NT2/D1 (cell line): ENCODE results near the gene ZNF808.
A peak's percentile ranks its signal among the peaks of the same experiment; 100 is the strongest.
"Not testable (repeated sequence)": the region's sequence is repeated elsewhere in the genome, so short reads cannot be mapped to it uniquely, and the experiment has no call there.

Source experiments
- DNase-seq: peaks from one replicate; pipeline ENCODE4 v3.0.0-alpha.2; 2011; ENCODE audit warnings: low read depth, low spot score
- H3K27me3 ChIP-seq: 2 replicates; pipeline ENCODE4 v1.6.0; 2011; ENCODE audit warnings: mild to moderate bottlenecking; ENCODE audit not compliant: insufficient read length, insufficient read depth
- H3K36me3 ChIP-seq: 2 replicates; pipeline ENCODE4 v1.6.1; 2011; ENCODE audit warnings: mild to moderate bottlenecking, low read length, mixed read lengths; ENCODE audit not compliant: insufficient read depth, insufficient read length
- H3K4me1 ChIP-seq: 2 replicates; pipeline ENCODE4 v1.5.1; 2011; ENCODE audit not compliant: insufficient read depth, insufficient read length
- H3K4me3 ChIP-seq: 2 replicates; pipeline ENCODE4 v1.5.1; 2011; ENCODE audit warnings: low read depth; ENCODE audit not compliant: insufficient read length
- H3K9ac ChIP-seq: 2 replicates; pipeline ENCODE4 v1.6.0; 2011; ENCODE audit warnings: low read depth; ENCODE audit not compliant: insufficient read length
- H3K9me3 ChIP-seq: 2 replicates; pipeline ENCODE4 v1.5.1; 2011; ENCODE audit warnings: mild to moderate bottlenecking, low read length; ENCODE audit not compliant: insufficient read depth
- SUZ12 ChIP-seq: IDR thresholded peaks from 2 replicates; pipeline ENCODE4 v1.6.1; 2011; ENCODE audit not compliant: insufficient read length, insufficient read depth; ENCODE audit errors: extremely low read depth
- YY1 ChIP-seq: IDR thresholded peaks from 2 replicates; pipeline ENCODE4 v1.6.1; 2011; ENCODE audit not compliant: insufficient read length, insufficient read depth
- ZNF274 ChIP-seq: IDR thresholded peaks from 2 replicates; pipeline ENCODE4 v1.6.1; 2011; ENCODE audit warnings: mild to moderate bottlenecking, low read depth, low read length

Gene ZNF808

DNA sequence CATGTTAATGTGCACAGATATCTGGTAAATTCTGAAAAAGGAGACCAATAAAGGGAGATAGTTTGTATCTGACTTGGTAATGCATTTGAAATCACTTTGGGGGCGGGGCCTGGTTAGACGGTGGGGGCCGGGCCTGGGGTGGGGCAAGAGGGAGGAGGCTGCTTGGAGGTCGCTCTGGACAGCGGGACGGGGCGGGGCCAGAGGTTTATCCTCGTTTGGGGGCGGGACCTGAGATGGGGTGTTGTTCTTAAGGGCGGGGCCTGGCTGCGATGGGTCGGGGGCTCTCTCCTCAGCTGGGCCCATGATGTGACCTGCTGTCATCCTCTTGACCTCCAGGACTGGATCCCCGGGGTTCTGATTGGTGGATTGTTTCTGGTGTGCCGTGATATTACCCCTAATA is 4.9 kb upstream of the ZNF808 start:
- TF ChIP-seq SUZ12 (no peak), ZNF274 (no peak), YY1 (no peak)

DNA sequence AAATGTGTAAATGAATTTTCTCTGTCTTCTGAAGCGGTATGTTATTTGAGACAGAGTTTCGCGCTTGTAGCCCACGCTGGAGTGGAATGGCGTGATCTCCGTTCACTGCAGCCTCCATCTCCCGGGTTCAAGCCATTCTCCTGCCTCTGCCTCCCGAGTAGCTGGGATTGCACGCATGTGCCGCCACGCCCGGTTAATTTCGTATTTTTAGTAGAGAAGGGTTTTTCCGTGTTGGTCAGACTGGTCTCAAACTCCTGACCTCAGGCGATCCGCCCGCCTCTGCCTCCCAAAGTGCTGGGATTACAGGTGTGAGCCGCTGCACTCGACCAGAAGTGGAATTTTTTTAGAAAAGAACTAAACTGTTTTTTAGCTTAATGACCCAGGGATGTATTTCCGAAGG is 3.4 kb upstream of the ZNF808 start:
- TF ChIP-seq SUZ12 (no peak), ZNF274 (no peak)
- no peaks in the 10 kb centered on the region for H3K36me3 ChIP-seq
- H3K9ac ChIP-seq: no peak overlapping the region
- peaks cover 1% of the 10 kb centered on the region for H3K4me1 ChIP-seq
- H3K27me3 ChIP-seq: no peaks in the 10 kb centered on the region
- DNase-seq: no peak
- no peak overlapping the region for H3K4me3 ChIP-seq
- H3K9me3 ChIP-seq: no peaks in the 10 kb centered on the region

More for the DNA sequence above, 4.9 kb upstream of the ZNF808 start:
- Histone ChIP-seq H3K27me3 (no peaks in the 10 kb centered on the region), H3K9me3 (no peaks in the 10 kb centered on the region), H3K4me1 (no peaks in the 10 kb centered on the region), H3K9ac (no peak overlapping the region), H3K36me3 (no peaks in the 10 kb centered on the region), H3K4me3 (no peak overlapping the region)
- DNase-seq: no peak

DNA sequence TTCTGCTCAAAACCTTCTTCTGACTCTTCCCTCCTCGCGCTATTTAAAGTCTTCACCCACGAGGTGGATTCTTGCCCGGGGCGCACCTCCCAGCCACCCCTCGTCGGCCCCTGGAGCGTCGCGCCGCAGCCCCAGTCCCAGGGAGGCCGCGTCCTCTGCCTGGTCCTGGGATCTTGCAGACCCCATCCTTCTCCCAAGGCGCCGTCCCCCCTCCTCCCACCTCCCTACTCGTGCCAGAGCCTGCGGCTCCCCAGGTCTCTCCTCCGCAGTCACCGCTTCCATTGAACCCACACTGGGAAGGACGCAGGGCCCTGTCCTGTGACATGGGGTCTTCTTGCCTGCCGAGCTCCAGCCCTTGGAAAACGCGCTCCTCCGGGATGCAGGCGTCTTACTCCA is 486 bp downstream of the ZNF808 start:
- Histone ChIP-seq H3K36me3 (peaks cover 3% of the 10 kb centered on the region), H3K4me3 (peak overlapping the region; percentile 84), H3K9ac (peak overlapping the region; percentile 88), H3K9me3 (no peaks in the 10 kb centered on the region), H3K4me1 (peaks cover 2% of the 10 kb centered on the region), H3K27me3 (no peaks in the 10 kb centered on the region)
- DNase-seq: no peak
- TF ChIP-seq ZNF274 (no peak), YY1 (no peak), SUZ12 (no peak)

DNA sequence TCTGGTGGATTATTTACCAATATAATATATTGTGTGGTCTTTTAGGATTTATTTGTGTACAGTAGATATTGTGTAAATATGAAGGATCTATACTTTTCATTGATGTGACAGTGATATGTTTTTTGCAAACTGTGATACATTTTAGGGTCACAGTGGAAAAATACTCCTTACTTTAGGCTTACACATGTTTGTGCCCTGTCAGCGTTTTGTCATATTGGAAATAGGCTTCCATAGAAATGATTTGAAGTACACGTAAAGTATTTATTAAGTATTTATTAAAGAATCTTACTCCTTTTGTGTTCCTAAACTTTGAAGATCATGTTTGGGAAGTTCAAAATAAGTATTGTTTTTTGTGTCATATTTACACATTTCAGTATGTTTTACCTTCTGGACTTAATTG is 5.0 kb downstream of the ZNF808 start:
- Histone ChIP-seq H3K36me3 (peaks cover 7% of the 10 kb centered on the region), H3K4me3 (no peak overlapping the region), H3K9me3 (no peaks in the 10 kb centered on the region), H3K4me1 (peaks cover 2% of the 10 kb centered on the region), H3K9ac (no peak overlapping the region), H3K27me3 (no peaks in the 10 kb centered on the region)
- TF ChIP-seq ZNF274 (no peak), SUZ12 (no peak), YY1 (no peak)
- no peak for DNase-seq

- DNase-seq: no peak
- H3K4me1 ChIP-seq: peaks cover 2% of the 10 kb centered on the region
- no peaks in the 10 kb centered on the region for H3K9me3 ChIP-seq
- no peaks in the 10 kb centered on the region for H3K27me3 ChIP-seq
- peaks cover 7% of the 10 kb centered on the region for H3K36me3 ChIP-seq
- no peak overlapping the region for H3K4me3 ChIP-seq
- TF ChIP-seq YY1 (no peak), ZNF274 (no peak), SUZ12 (no peak)
- no peak overlapping the region for H3K9ac ChIP-seq
These were observed 6.4 kb downstream of the ZNF808 start for GRCh38 chr19:52533901-52534300.

DNA sequence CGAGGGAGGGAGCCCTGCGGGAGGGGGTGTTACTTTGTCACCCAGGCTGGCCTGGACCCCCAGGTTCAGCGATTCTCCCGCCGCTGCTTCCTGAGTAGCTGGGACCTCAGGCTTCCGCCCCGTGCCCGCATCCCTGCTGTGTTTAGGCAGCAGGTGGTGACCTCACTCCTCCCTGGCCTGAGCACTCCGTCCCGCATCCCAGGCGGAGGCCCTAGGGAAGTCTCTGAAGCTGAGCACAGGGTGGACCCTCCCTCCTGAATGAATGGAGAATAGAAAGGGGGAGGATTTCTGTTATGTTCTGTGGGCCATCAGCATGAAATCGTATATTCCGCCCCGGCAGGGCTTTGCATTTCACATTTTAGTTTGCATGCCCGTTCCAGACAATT is 7.9 kb downstream of the ZNF808 start:
- H3K36me3 ChIP-seq, H3K4me1 ChIP-seq, DNase-seq, H3K27me3 ChIP-seq, H3K4me3 ChIP-seq, H3K9me3 ChIP-seq: not testable (repeated sequence)
- peak overlapping the region; percentile 42 for H3K9ac ChIP-seq

DNA sequence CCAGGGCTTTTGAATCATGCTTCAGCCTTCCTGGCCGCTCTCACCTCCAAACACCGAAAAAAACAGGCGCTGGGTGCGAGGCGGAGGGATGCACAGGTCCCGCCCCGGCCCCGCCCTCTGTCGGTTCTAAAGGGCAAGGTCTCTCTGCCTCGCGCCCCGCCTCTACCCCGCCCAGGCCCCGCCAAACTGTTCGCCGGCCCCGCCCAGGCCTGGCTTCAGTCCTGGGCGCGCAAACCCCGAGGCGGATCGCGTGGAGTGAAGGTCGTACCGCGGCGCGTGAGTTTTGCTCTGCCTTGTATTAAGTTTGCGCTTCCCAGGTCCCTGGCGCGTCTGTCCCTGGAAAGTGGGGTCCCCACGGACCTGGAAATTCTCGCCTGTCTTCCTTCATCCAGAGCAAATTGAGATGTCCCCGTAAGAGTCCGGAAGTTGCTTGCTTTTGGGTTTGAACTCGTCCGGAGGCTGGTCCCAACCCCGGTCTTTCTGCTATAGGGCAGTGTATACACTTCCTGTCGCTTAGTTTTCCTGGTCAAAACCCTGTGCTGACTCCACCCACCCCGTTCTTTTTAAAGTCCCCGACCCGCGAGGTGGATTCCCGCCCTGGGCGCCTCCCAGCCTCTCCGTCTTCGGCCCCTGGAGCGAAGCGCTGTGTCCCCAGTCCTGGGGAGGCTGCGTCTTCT is 8.4 kb downstream of the ZNF808 start:
- no peaks in the 10 kb centered on the region for H3K4me1 ChIP-seq
- DNase-seq: peak; percentile 71
- H3K9me3 ChIP-seq: no peaks in the 10 kb centered on the region
- no peaks in the 10 kb centered on the region for H3K27me3 ChIP-seq
- H3K9ac ChIP-seq: peak overlapping the region; percentile 77
- TF ChIP-seq YY1 (no peak), SUZ12 (no peak), ZNF274 (no peak)
- peaks cover 9% of the 10 kb centered on the region for H3K36me3 ChIP-seq
- H3K4me3 ChIP-seq: peak overlapping the region; percentile 66

GRCh38 chr19:52536448-52536800 is 9.0 kb downstream of the ZNF808 start:
- peaks cover 9% of the 10 kb centered on the region for H3K36me3 ChIP-seq
- H3K4me3 ChIP-seq: peak overlapping the region; percentile 66
- H3K4me1 ChIP-seq: no peaks in the 10 kb centered on the region
- no peak for DNase-seq
- no peaks in the 10 kb centered on the region for H3K9me3 ChIP-seq
- H3K27me3 ChIP-seq: no peaks in the 10 kb centered on the region
- H3K9ac ChIP-seq: peak overlapping the region; percentile 77
- TF ChIP-seq ZNF274 (no peak), SUZ12 (no peak), YY1 (no peak)

- H3K27me3 ChIP-seq, H3K9ac ChIP-seq, H3K9me3 ChIP-seq, DNase-seq, H3K4me1 ChIP-seq, H3K4me3 ChIP-seq: not testable (repeated sequence)
- H3K36me3 ChIP-seq: peaks cover 16% of the 10 kb centered on the region
These were observed 11.3 kb downstream of the ZNF808 start for GRCh38 chr19:52538815-52539214.

DNA sequence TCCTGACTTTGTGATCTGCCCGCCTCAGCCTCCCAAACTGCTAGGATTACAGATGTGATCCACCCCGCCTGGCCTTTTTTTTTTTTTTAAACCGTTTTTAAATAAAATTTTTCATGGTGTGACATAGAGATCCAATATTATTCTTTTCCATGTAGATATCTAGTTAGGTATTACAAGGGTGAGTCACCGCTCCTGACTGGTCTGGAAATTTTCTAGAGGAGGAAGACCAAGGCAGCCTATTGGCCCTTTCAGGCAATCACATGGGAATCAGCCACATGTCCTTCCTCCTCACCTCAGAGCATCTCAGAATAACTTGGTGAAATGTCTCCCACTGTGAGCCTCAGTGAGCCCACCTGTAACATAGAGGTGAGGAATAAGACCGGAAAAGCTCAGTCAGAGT is 13.7 kb downstream of the ZNF808 start:
- not testable (repeated sequence) for DNase-seq, H3K9ac ChIP-seq, H3K4me3 ChIP-seq, H3K4me1 ChIP-seq, H3K9me3 ChIP-seq, H3K27me3 ChIP-seq
- peaks cover 29% of the 10 kb centered on the region for H3K36me3 ChIP-seq
